HEK293 (cell line): ENCODE measurements around the gene S100A12.
"Not testable (repeated sequence)": the region's sequence is repeated elsewhere in the genome, so short reads cannot be mapped to it uniquely, and the experiment has no call there.

Source experiments
- CTCF ChIA-PET: fragments of 350-600 bp; formaldehyde crosslinking; extraction: SDS; loops from one replicate; lab custom pipeline; 2021; ENCODE audit warnings: antibody characterized with exemption; lab: Yijun Ruan, JAX
- POLR2A ChIA-PET: fragments of 300-600 bp; formaldehyde crosslinking; extraction: SDS; loops from one replicate; lab custom pipeline; 2020; ENCODE audit warnings: antibody characterized with exemption, inconsistent platforms; lab: Yijun Ruan, JAX
- H3K27ac ChIP-seq: fragments of 200-500 bp; sonication (Bioruptor generic); 2 replicates; pipeline ENCODE4 v1.5.1; 2014; ENCODE audit warnings: low read depth, low read length, control low read depth, inconsistent platforms; ENCODE audit errors: extremely low read depth
- H3K36me3 ChIP-seq, 2 experiments: fragments of 200-500 bp in 1 of 2; sonication (Bioruptor generic) in 1 of 2; 1 replicate in 1 of 2; 2 replicates in 1 of 2; pipeline ENCODE4 v1.5.1; 2014 to 2017; ENCODE audit warnings: inconsistent platforms in 2 of 2, low read length in 2 of 2; ENCODE audit not compliant: control insufficient read depth in 2 of 2, insufficient read depth in 1 of 2
- H3K4me1 ChIP-seq: fragments of 200-500 bp; sonication (Bioruptor generic); 2 replicates; pipeline ENCODE4 v1.5.1; 2014; ENCODE audit warnings: mild to moderate bottlenecking, low read length, inconsistent platforms; ENCODE audit not compliant: control insufficient read depth, insufficient read depth
- H3K4me3 ChIP-seq: 2 replicates; pipeline ENCODE4 v1.5.1; 2011; ENCODE audit warnings: low read depth, mild to moderate bottlenecking, control low read depth, low read length, moderate library complexity
- H3K9me3 ChIP-seq: fragments of 200-500 bp; sonication (Bioruptor generic); 2 replicates; pipeline ENCODE4 v1.5.1; 2014; ENCODE audit warnings: low read depth, low read length, inconsistent platforms; ENCODE audit not compliant: control insufficient read depth, insufficient read depth
- KLF7 ChIP-seq: fragments of 450-650 bp; formaldehyde crosslinking; IDR thresholded peaks from 2 replicates; pipeline ENCODE4 v1.5.1; 2016; ENCODE audit warnings: missing biosample characterization, missing genetic modification characterization, borderline replicate concordance
- MYNN ChIP-seq: fragments of 450-650 bp; formaldehyde crosslinking; IDR thresholded peaks from 2 replicates; pipeline ENCODE4 v1.5.1; 2016; ENCODE audit warnings: missing biosample characterization, missing genetic modification characterization, borderline replicate concordance
- REPIN1 ChIP-seq: fragments of 450-650 bp; formaldehyde crosslinking; IDR thresholded peaks from 2 replicates; pipeline ENCODE4 v1.5.1; 2017; ENCODE audit warnings: missing biosample characterization, missing genetic modification characterization, low read depth
- SCRT2 ChIP-seq: fragments of 450-650 bp; formaldehyde crosslinking; IDR thresholded peaks from 2 replicates; pipeline ENCODE4 v1.5.1; 2016; ENCODE audit warnings: missing biosample characterization, missing genetic modification characterization
- SP3 ChIP-seq: fragments of 450-650 bp; formaldehyde crosslinking; IDR thresholded peaks from 2 replicates; pipeline ENCODE4 v1.5.1; 2016; ENCODE audit warnings: missing biosample characterization, missing genetic modification characterization
- ZBTB20 ChIP-seq: fragments of 450-650 bp; formaldehyde crosslinking; IDR thresholded peaks from 2 replicates; pipeline ENCODE4 v1.5.1; 2016; ENCODE audit warnings: missing biosample characterization, missing genetic modification characterization
- ZFP41 ChIP-seq: fragments of 450-650 bp; formaldehyde crosslinking; IDR thresholded peaks from 2 replicates; pipeline ENCODE4 v1.5.1; 2016; ENCODE audit warnings: missing biosample characterization, missing genetic modification characterization, borderline replicate concordance
- ZNF169 ChIP-seq: fragments of 450-650 bp; formaldehyde crosslinking; IDR thresholded peaks from 2 replicates; pipeline ENCODE4 v1.5.1; 2016; ENCODE audit warnings: missing biosample characterization, missing genetic modification characterization
- ZNF19 ChIP-seq: fragments of 450-650 bp; formaldehyde crosslinking; IDR thresholded peaks from 2 replicates; pipeline ENCODE4; 2016; ENCODE audit warnings: missing biosample characterization, missing genetic modification characterization, low read depth
- ZNF223 ChIP-seq: fragments of 450-650 bp; formaldehyde crosslinking; IDR thresholded peaks from 2 replicates; pipeline ENCODE4 v1.5.1; 2016; ENCODE audit warnings: missing biosample characterization, missing genetic modification characterization
- ZNF24 ChIP-seq: fragments of 450-650 bp; formaldehyde crosslinking; IDR thresholded peaks from 2 replicates; pipeline ENCODE4 v1.5.1; 2016; ENCODE audit warnings: missing biosample characterization, missing genetic modification characterization
- ZNF324 ChIP-seq: fragments of 450-650 bp; formaldehyde crosslinking; IDR thresholded peaks from 2 replicates; pipeline ENCODE4 v1.5.1; 2016; ENCODE audit warnings: missing biosample characterization, missing genetic modification characterization
- ZNF404 ChIP-seq: fragments of 450-650 bp; formaldehyde crosslinking; IDR thresholded peaks from 2 replicates; pipeline ENCODE4 v1.5.1; 2017; ENCODE audit warnings: missing biosample characterization, missing genetic modification characterization
- ZNF510 ChIP-seq: fragments of 450-650 bp; formaldehyde crosslinking; IDR thresholded peaks from 2 replicates; pipeline ENCODE4 v1.5.1; 2018; ENCODE audit warnings: mild to moderate bottlenecking, missing genetic modification characterization, missing biosample characterization; ENCODE audit not compliant: insufficient replicate concordance
- ZNF600 ChIP-seq: fragments of 450-650 bp; formaldehyde crosslinking; IDR thresholded peaks from 2 replicates; pipeline ENCODE4 v1.5.1; 2016; ENCODE audit warnings: missing biosample characterization, missing genetic modification characterization
- ZNF624 ChIP-seq: fragments of 450-650 bp; formaldehyde crosslinking; IDR thresholded peaks from 2 replicates; pipeline ENCODE4 v1.5.1; 2017; ENCODE audit warnings: missing biosample characterization, missing genetic modification characterization
- ZNF626 ChIP-seq: fragments of 450-650 bp; sonication (Bioruptor Pico); formaldehyde crosslinking; IDR thresholded peaks from 2 replicates; pipeline ENCODE4 v1.5.1; 2018; ENCODE audit warnings: missing biosample characterization, missing genetic modification characterization, inconsistent platforms
- ZNF670 ChIP-seq: fragments of 450-650 bp; formaldehyde crosslinking; IDR thresholded peaks from 2 replicates; pipeline ENCODE4 v1.5.1; 2016; ENCODE audit warnings: missing biosample characterization, missing genetic modification characterization, low read depth
- ZNF768 ChIP-seq: fragments of 450-650 bp; formaldehyde crosslinking; IDR thresholded peaks from 2 replicates; pipeline ENCODE4 v1.5.1; 2018; ENCODE audit warnings: missing biosample characterization, mild to moderate bottlenecking, missing genetic modification characterization
- ZNF843 ChIP-seq: fragments of 450-650 bp; formaldehyde crosslinking; IDR thresholded peaks from 2 replicates; pipeline ENCODE4 v1.5.1; 2016; ENCODE audit warnings: missing biosample characterization, missing genetic modification characterization
- ZSCAN4 ChIP-seq: fragments of 450-650 bp; formaldehyde crosslinking; IDR thresholded peaks from 2 replicates; pipeline ENCODE4 v1.5.1; 2017; ENCODE audit warnings: missing biosample characterization, missing genetic modification characterization
- TF ChIP-seq, protein P1 (sequence below): fragments of 450-650 bp; formaldehyde crosslinking; IDR thresholded peaks from 2 replicates; pipeline ENCODE4 v1.5.1; 2016; ENCODE audit warnings: missing biosample characterization, missing genetic modification characterization

S100A12 gene

GRCh38 chr1:153347856-153348255 lies 27.6 kb downstream of the S100A12 start:
- Histone ChIP-seq H3K36me3 (no peaks in the 10 kb centered on the region), H3K27ac (no peak overlapping the region), H3K4me3 (no peak overlapping the region), H3K9me3 (no peaks in the 10 kb centered on the region), H3K4me1 (no peaks in the 10 kb centered on the region)
- ChIA-PET POLR2A (no interaction called here), CTCF (interaction anchor here (0.6 to 11.6 kb wide), 6 partner anchors 44 to 250 kb away, joined by 3 to 259 read pairs (median 3); no protein-coding TSS in a partner anchor)
- TF ChIP-seq ZNF768 (tag by site-specific recombination) = no peak
- no peak for TF ChIP-seq ZNF404 (tag by site-specific recombination)
- TF ChIP-seq ZSCAN4 = no peak
- no peak for TF ChIP-seq ZBTB20
- no peak for TF ChIP-seq SP3 (tag by site-specific recombination)
- no peak for TF ChIP-seq ZNF600 (tag by site-specific recombination)
- TF ChIP-seq ZNF670 (tag by site-specific recombination) = no peak
- no peak for TF ChIP-seq ZNF510 (tag by site-specific recombination)
- no peak for TF ChIP-seq ZNF843
- no peak for TF ChIP-seq ZNF24
- no peak for TF ChIP-seq ZNF19 (tag by site-specific recombination)

GRCh38 chr1:153347049-153347448 lies 28.4 kb downstream of the S100A12 start:
- H3K36me3 ChIP-seq, H3K4me3 ChIP-seq, H3K4me1 ChIP-seq, H3K9me3 ChIP-seq, POLR2A ChIA-PET, H3K27ac ChIP-seq: not testable (repeated sequence)
- CTCF ChIA-PET = interaction anchor here (0.6 to 0.7 kb wide), 3 partner anchors 164 to 684 kb away, joined by 3 read pairs; no protein-coding TSS in a partner anchor

DNA sequence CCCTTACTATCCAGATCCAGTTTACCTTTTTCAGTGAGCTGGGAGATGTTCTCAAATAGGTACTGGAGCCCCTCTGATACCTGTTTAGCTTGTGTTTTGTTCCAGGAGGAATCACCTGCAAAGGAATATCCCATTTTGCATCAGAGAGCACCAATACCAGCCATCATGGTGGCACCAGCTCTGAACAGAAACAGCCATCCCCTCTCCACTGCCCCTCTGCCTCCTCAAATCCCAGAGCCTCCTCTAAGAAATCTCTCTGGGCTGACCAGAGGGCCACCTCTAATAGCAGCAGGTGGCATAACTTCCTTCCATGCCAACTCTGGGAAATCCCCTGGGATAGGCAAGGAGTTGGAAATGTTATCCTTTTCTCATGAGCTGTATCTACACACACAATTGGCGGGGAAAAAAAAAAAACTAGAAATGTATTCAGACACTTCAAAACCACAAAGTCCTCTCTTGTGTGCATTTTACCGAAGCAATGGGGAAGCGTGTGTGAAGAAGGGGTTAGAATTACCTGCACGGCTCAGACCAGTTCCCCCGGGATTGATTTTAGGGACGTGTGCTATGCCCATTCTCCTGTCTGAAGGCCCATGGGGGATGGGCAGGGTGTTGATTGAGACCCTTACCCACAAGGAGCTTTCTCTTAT lies 29.2 kb downstream of the S100A12 start:
- no peaks in the 10 kb centered on the region for H3K4me1 ChIP-seq
- ChIA-PET POLR2A (no interaction called here), CTCF (interaction anchor here (2.2 kb wide), 1 partner anchor 148 kb away, joined by 5 read pairs; no protein-coding TSS in a partner anchor)
- H3K27ac ChIP-seq = no peak overlapping the region
- no peaks in the 10 kb centered on the region for H3K36me3 ChIP-seq
- no peaks in the 10 kb centered on the region for H3K9me3 ChIP-seq
- no peak for TF ChIP-seq ZNF626 (tag by site-specific recombination)
- TF ChIP-seq ZFP41 = no peak
- TF ChIP-seq KLF7 (tag by site-specific recombination) = no peak
- no peak for TF ChIP-seq REPIN1 (tag by site-specific recombination)
- TF ChIP-seq SCRT2 = no peak
- no peak for TF ChIP-seq ZNF169 (tag by site-specific recombination)
- no peak for TF ChIP-seq ZNF324 (tag by site-specific recombination)
- no peak for TF ChIP-seq ZNF624 (tag by site-specific recombination)
- no peak for TF ChIP-seq MYNN (tag by site-specific recombination)
- TF ChIP-seq, protein P1, sequence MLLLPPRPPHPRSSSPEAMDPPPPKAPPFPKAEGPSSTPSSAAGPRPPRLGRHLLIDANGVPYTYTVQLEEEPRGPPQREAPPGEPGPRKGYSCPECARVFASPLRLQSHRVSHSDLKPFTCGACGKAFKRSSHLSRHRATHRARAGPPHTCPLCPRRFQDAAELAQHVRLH = no peak
- no peak for TF ChIP-seq ZNF223
- H3K4me3 ChIP-seq = no peak overlapping the region
